Epithelial cell of proximal tubule (primary cell): Measurements from ENCODE around the gene DDX10. TPM values are rescaled to one million over a fixed set of nuclear protein-coding genes. Genes with fewer than 3 reads are reported as not detected.

Experiments
- DNase-seq: peaks from one replicate; pipeline ENCODE4 v3.0.0-alpha.2; 2011; ENCODE audit warnings: low read depth
- H3K4me3 ChIP-seq: 2 replicates; pipeline ENCODE4 v1.5.1; 2011; ENCODE audit warnings: low read depth, mild to moderate bottlenecking, low read length
- CTCF ChIP-seq: conservative IDR thresholded peaks from 2 replicates; pipeline ENCODE4 v1.5.1; 2012; ENCODE audit warnings: low read depth, mild to moderate bottlenecking, low read length
- total RNA-seq: library from RNA; depleted of rRNA; stranded (reverse); fragments of >200 nt; gene quantifications from 2 replicates; pipeline ENCODE4 v1.2.3, GENCODE V29; 2015

Gene DDX10
- total RNA-seq, 1 donor from 2014 or later = 28.9 TPM

- no peak for TF ChIP-seq CTCF
- H3K4me3 ChIP-seq = no peak overlapping the region
- no peak for DNase-seq
Measured at GRCh38 chr11:108967571-108967970, 302.7 kb downstream of the DDX10 start.

GRCh38 chr11:108970221-108970991 lies 305.5 kb downstream of the DDX10 start:
- peak; percentile 41 for TF ChIP-seq CTCF
- no peak for DNase-seq
- H3K4me3 ChIP-seq = no peak overlapping the region

GRCh38 chr11:108973402-108974162 lies 308.7 kb downstream of the DDX10 start:
- H3K4me3 ChIP-seq = no peak overlapping the region
- no peak for TF ChIP-seq CTCF
- peak; percentile 61 for DNase-seq

GRCh38 chr11:108975026-108975425 lies 310.2 kb downstream of the DDX10 start:
- no peak overlapping the region for H3K4me3 ChIP-seq
- DNase-seq = no peak
- TF ChIP-seq CTCF = no peak

- no peak overlapping the region for H3K4me3 ChIP-seq
- no peak for TF ChIP-seq CTCF
- no peak for DNase-seq
Measured at GRCh38 chr11:108975641-108976071, 310.8 kb downstream of the DDX10 start.

GRCh38 chr11:108983636-108984420 lies 319.0 kb downstream of the DDX10 start:
- TF ChIP-seq CTCF = no peak
- no peak overlapping the region for H3K4me3 ChIP-seq
- peak; percentile 76 for DNase-seq
